ENCODE measurements around the gene ELF2. TPM values are rescaled to one million over a fixed set of nuclear protein-coding genes. Genes with fewer than 3 reads are reported as not detected.
A peak's percentile ranks its signal among the peaks of the same experiment; 100 is the strongest.
"Not testable (repeated sequence)": the region's sequence is repeated elsewhere in the genome, so short reads cannot be mapped to it uniquely, and the experiment has no call there.

Gene ELF2
- 17.9 and 20.4 TPM in 2 replicates for total RNA-seq (2014; rRNA removed; shearing (Covaris generic))

GRCh38 chr4:139177049-139177868 is at the start of gene ELF2:
TSS of gene ELF2 (minus strand) at chr4:139177218. CDS start at chr4:139137701, 39,517 bp downstream.
- peak; percentile 83 for DNase-seq (ENCODE audit: low read depth)

GRCh38 chr4:139223682-139224317 is 46.8 kb upstream of the ELF2 start:
- peak; percentile 18 for DNase-seq (ENCODE audit: low read depth)

- no peak for DNase-seq (ENCODE audit: low read depth)
These were observed 45.2 kb upstream of the ELF2 start for GRCh38 chr4:139222215-139222614.

- no peak for DNase-seq (ENCODE audit: low read depth)
These were observed 44.7 kb upstream of the ELF2 start for GRCh38 chr4:139221687-139222086.

GRCh38 chr4:139219450-139220055 is 42.5 kb upstream of the ELF2 start:
- DNase-seq (ENCODE audit: low read depth) = no peak

- no peak for DNase-seq (ENCODE audit: low read depth)
These were observed 37.1 kb upstream of the ELF2 start for GRCh38 chr4:139214039-139214534.

GRCh38 chr4:139213633-139214032 is 36.6 kb upstream of the ELF2 start:
- not testable (repeated sequence) for DNase-seq (ENCODE audit: low read depth)

GRCh38 chr4:139212900-139213299 is 35.9 kb upstream of the ELF2 start:
- DNase-seq (ENCODE audit: low read depth) = no peak

GRCh38 chr4:139210486-139210885 is 33.5 kb upstream of the ELF2 start:
- DNase-seq (ENCODE audit: low read depth) = no peak

GRCh38 chr4:139209470-139210063 is 32.5 kb upstream of the ELF2 start:
- DNase-seq (ENCODE audit: low read depth) = no peak

- DNase-seq (ENCODE audit: low read depth) = peak; percentile 2
These were observed 31.5 kb upstream of the ELF2 start for GRCh38 chr4:139208404-139208945.

- no peak for DNase-seq (ENCODE audit: low read depth)
These were observed 30.9 kb upstream of the ELF2 start for GRCh38 chr4:139207873-139208403.

GRCh38 chr4:139207247-139207646 is 30.2 kb upstream of the ELF2 start:
- no peak for DNase-seq (ENCODE audit: low read depth)

GRCh38 chr4:139202991-139203390 is 26.0 kb upstream of the ELF2 start:
- DNase-seq (ENCODE audit: low read depth) = no peak

GRCh38 chr4:139200506-139200905 is 23.5 kb upstream of the ELF2 start:
- no peak for DNase-seq (ENCODE audit: low read depth)

GRCh38 chr4:139200102-139200501 is 23.1 kb upstream of the ELF2 start:
- DNase-seq (ENCODE audit: low read depth) = no peak

GRCh38 chr4:139197214-139197613 is 20.2 kb upstream of the ELF2 start:
- DNase-seq (ENCODE audit: low read depth) = not testable (repeated sequence)

GRCh38 chr4:139196462-139196861 is 19.4 kb upstream of the ELF2 start:
- DNase-seq (ENCODE audit: low read depth) = no peak

- DNase-seq (ENCODE audit: low read depth) = no peak
These were observed 14.4 kb upstream of the ELF2 start for GRCh38 chr4:139191373-139191772.

GRCh38 chr4:139189972-139190371 is 13.0 kb upstream of the ELF2 start:
- DNase-seq (ENCODE audit: low read depth) = no peak

GRCh38 chr4:139189417-139189749 is 12.4 kb upstream of the ELF2 start:
- no peak for DNase-seq (ENCODE audit: low read depth)

Measured in Daoy (cell line).